ENCODE results near the gene OPN1SW. TPM values are rescaled to one million over a fixed set of nuclear protein-coding genes. Genes with fewer than 3 reads are reported as not detected.

OPN1SW gene
- total RNA-seq, 1 donor from 2014 or later: not detected

DNA sequence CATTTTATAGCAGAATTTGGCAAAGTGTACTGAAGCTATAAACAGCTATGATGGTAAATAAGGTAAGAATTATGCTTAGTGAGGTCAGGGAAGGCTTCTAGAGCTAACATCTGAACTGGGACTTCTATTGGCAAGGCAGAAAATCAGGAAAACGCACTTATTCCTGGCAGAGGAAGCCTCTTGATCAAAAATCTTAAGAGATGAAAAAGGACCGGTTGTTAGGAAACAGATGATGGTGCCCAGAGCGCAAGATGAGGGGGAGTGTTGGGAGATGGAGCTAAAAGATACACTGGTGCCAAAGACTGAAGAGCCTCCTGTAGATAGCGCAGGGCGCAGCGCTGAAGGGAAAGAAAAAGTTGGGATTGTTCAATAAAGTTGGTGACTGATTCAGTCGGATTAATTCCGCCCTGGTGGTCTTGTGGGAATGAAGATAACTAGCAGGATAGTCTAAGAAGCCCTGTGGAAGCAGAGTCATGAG lies 37.0 kb downstream of the OPN1SW start:
- H3K4me1 Mint-ChIP-seq (ENCODE audit: low read depth, unreplicated experiment): peaks cover 14% of the 10 kb centered on the region
- peaks cover 2% of the 10 kb centered on the region for H3K27me3 Mint-ChIP-seq (ENCODE audit: unreplicated experiment)

DNA sequence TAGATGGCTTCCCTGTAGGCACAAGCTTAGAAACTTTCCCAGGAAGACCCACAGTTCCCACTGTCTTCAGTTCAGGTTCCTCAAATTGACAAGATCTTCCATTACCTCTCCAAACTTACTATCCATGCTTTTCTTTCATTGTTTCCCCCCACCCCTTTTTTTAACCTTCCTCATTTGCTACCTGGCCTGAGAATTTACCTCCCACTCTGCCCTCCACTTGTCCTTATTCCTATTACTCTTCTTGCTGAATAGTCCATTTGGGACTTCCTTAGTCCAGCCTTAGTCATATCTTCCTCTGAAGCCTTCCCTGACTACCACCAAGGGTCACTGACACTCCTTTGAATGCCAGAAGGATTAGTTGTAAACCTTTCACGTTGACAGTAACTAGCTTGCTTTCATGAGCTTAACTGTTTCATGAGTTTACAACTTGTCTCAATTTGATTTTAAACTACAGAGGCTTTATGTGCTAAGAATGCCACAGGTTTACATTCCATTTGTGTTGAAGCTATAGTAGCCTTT lies 37.7 kb downstream of the OPN1SW start:
- peaks cover 14% of the 10 kb centered on the region for H3K4me1 Mint-ChIP-seq (ENCODE audit: low read depth, unreplicated experiment)
- peaks cover 2% of the 10 kb centered on the region for H3K27me3 Mint-ChIP-seq (ENCODE audit: unreplicated experiment)
- no peaks in the 10 kb centered on the region for H3K36me3 Mint-ChIP-seq (ENCODE audit: unreplicated experiment)
- H3K4me3 Mint-ChIP-seq (ENCODE audit: unreplicated experiment): peak overlapping the region; percentile 96
- TF ChIP-seq, protein P1, sequence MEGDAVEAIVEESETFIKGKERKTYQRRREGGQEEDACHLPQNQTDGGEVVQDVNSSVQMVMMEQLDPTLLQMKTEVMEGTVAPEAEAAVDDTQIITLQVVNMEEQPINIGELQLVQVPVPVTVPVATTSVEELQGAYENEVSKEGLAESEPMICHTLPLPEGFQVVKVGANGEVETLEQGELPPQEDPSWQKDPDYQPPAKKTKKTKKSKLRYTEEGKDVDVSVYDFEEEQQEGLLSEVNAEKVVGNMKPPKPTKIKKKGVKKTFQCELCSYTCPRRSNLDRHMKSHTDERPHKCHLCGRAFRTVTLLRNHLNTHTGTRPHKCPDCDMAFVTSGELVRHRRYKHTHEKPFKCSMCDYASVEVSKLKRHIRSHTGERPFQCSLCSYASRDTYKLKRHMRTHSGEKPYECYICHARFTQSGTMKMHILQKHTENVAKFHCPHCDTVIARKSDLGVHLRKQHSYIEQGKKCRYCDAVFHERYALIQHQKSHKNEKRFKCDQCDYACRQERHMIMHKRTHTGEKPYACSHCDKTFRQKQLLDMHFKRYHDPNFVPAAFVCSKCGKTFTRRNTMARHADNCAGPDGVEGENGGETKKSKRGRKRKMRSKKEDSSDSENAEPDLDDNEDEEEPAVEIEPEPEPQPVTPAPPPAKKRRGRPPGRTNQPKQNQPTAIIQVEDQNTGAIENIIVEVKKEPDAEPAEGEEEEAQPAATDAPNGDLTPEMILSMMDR (IDR thresholded peaks at IDR 0.05; ENCODE audit: partially characterized antibody, unreplicated experiment): no peak
- no peak overlapping the region for H3K27ac Mint-ChIP-seq (ENCODE audit: unreplicated experiment)
- H3K9me3 Mint-ChIP-seq (ENCODE audit: unreplicated experiment): peaks cover 4% of the 10 kb centered on the region
- DNase-seq: no peak

More for the DNA sequence above, 37.0 kb downstream of the OPN1SW start:
- Mint-ChIP-seq H3K9me3 (ENCODE audit: unreplicated experiment) (peaks cover 4% of the 10 kb centered on the region), H3K4me3 (ENCODE audit: unreplicated experiment) (peak overlapping the region; percentile 96), H3K27ac (ENCODE audit: unreplicated experiment) (peak overlapping the region; percentile 85), H3K36me3 (ENCODE audit: unreplicated experiment) (no peaks in the 10 kb centered on the region)
- TF ChIP-seq, protein P1 (IDR thresholded peaks at IDR 0.05; ENCODE audit: partially characterized antibody, unreplicated experiment): no peak
- no peak for DNase-seq

DNA sequence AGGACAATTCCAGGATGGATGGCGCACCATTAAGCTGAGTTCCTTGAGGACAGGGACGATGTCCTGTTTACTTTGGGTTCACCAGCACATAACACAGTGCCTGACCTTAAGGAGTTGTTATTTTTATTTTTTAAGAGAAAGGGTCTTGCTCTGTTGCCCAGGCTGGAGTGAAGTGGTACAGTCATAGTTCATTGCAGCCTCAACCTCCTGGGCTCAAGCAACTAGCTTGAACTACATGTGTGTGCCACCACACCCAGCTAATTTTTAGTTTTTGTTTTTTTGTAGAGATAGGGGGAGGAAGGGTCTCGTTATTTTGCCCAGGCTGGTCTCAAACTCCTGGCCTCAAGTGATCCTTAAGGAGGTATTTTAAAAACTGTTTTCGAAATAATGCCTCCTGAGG lies 38.2 kb downstream of the OPN1SW start:
- DNase-seq: no peak

DNA sequence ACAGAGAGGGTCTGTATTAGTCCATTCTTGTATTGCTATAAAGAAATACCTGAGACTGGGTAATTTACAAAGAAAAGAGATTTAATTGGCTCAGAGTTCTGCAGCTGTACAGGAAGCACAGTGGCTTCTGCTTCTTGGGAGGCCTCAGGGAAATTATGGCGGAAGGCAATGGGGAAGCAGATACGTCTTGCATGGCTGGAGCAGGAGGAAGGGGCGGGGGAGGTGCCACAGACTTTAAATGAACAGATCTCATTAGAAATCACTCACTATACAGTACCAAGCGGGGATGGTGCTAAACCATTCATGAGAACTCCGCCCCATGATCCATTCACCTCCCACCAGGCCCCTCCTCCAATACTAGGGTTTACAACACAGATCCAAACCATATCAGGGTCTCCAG lies 40.2 kb downstream of the OPN1SW start:
- H3K4me3 Mint-ChIP-seq (ENCODE audit: unreplicated experiment): peak overlapping the region; percentile 33
- H3K27ac Mint-ChIP-seq (ENCODE audit: unreplicated experiment): peak overlapping the region; percentile 45
- TF ChIP-seq, protein P1 (IDR thresholded peaks at IDR 0.05; ENCODE audit: partially characterized antibody, unreplicated experiment): no peak
- peaks cover 14% of the 10 kb centered on the region for H3K4me1 Mint-ChIP-seq (ENCODE audit: low read depth, unreplicated experiment)
- peaks cover 8% of the 10 kb centered on the region for H3K9me3 Mint-ChIP-seq (ENCODE audit: unreplicated experiment)
- no peak for DNase-seq
- no peaks in the 10 kb centered on the region for H3K36me3 Mint-ChIP-seq (ENCODE audit: unreplicated experiment)
- H3K27me3 Mint-ChIP-seq (ENCODE audit: unreplicated experiment): peaks cover 3% of the 10 kb centered on the region

More for the DNA sequence above, 38.2 kb downstream of the OPN1SW start:
- H3K36me3 Mint-ChIP-seq (ENCODE audit: unreplicated experiment): no peaks in the 10 kb centered on the region
- H3K4me1 Mint-ChIP-seq (ENCODE audit: low read depth, unreplicated experiment): peaks cover 14% of the 10 kb centered on the region
- peaks cover 2% of the 10 kb centered on the region for H3K27me3 Mint-ChIP-seq (ENCODE audit: unreplicated experiment)
- no peak overlapping the region for H3K27ac Mint-ChIP-seq (ENCODE audit: unreplicated experiment)
- TF ChIP-seq, protein P1 (IDR thresholded peaks at IDR 0.05; ENCODE audit: partially characterized antibody, unreplicated experiment): no peak
- peaks cover 4% of the 10 kb centered on the region for H3K9me3 Mint-ChIP-seq (ENCODE audit: unreplicated experiment)
- no peak overlapping the region for H3K4me3 Mint-ChIP-seq (ENCODE audit: unreplicated experiment)

DNA sequence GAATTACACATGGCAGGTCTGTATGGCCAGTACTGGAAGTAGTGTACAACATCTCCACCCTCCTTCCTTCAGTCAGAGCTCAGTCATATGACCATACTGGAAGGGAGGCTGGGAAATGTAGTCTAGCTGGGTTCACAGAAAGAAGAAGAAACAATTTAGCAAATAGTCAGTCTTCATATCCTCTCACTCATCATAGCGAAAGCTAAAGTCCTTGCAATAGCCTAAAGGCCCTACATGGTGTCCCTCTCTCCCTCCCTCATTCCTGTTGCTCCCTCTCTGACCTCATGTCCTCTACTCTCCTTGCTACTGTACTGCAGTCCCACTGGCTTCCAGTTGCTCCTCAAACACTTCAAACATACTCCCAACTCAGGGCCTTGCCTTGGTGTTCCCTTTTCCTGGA lies 40.7 kb downstream of the OPN1SW start:
- H3K4me1 Mint-ChIP-seq (ENCODE audit: low read depth, unreplicated experiment): peaks cover 9% of the 10 kb centered on the region
- H3K27ac Mint-ChIP-seq (ENCODE audit: unreplicated experiment): peak overlapping the region; percentile 45

More for the DNA sequence above, 40.7 kb downstream of the OPN1SW start:
- no peak for DNase-seq
- TF ChIP-seq, protein P1 (IDR thresholded peaks at IDR 0.05; ENCODE audit: partially characterized antibody, unreplicated experiment): no peak
- Mint-ChIP-seq H3K4me3 (ENCODE audit: unreplicated experiment) (peak overlapping the region; percentile 33), H3K27me3 (ENCODE audit: unreplicated experiment) (peaks cover 6% of the 10 kb centered on the region), H3K36me3 (ENCODE audit: unreplicated experiment) (no peaks in the 10 kb centered on the region), H3K9me3 (ENCODE audit: unreplicated experiment) (peaks cover 8% of the 10 kb centered on the region)

Data from glutamatergic neuron (in vitro differentiated cells).